Activated CD8-positive, alpha-beta memory T cell treated with anti-CD3 and anti-CD28 coated beads, Interleukin-2, amount 50 U/mL, for 1 hour (primary cell): Measurements from ENCODE around the gene KIF5C.

ENCODE experiments used
- DNase-seq: peaks from one replicate; pipeline ENCODE4 v3.0.0-alpha.2; 2020; ENCODE audit errors: extremely low read depth

The KIF5C gene

GRCh38 chr2:149041482-149041881 is 166.5 kb downstream of the KIF5C start:
- no peak for DNase-seq

GRCh38 chr2:149042881-149043280 is 167.9 kb downstream of the KIF5C start:
- DNase-seq = no peak

- no peak for DNase-seq
Measured at GRCh38 chr2:149044500-149044899, 169.5 kb downstream of the KIF5C start.

- no peak for DNase-seq
Measured at GRCh38 chr2:149047118-149047517, 172.1 kb downstream of the KIF5C start.

- no peak for DNase-seq
Measured at GRCh38 chr2:149049142-149049541, 174.1 kb downstream of the KIF5C start.

GRCh38 chr2:149050188-149050587 is 175.2 kb downstream of the KIF5C start:
- DNase-seq = no peak

GRCh38 chr2:149055751-149056150 is 180.7 kb downstream of the KIF5C start:
- no peak for DNase-seq

- DNase-seq = no peak
Measured at GRCh38 chr2:149056541-149057255, 181.7 kb downstream of the KIF5C start.

- DNase-seq = no peak
Measured at GRCh38 chr2:149057401-149057800, 182.4 kb downstream of the KIF5C start.

- DNase-seq = no peak
Measured at GRCh38 chr2:149058936-149059335, 183.9 kb downstream of the KIF5C start.

- DNase-seq = no peak
Measured at GRCh38 chr2:149059822-149060221, 184.8 kb downstream of the KIF5C start.

GRCh38 chr2:149061133-149061745 is 186.2 kb downstream of the KIF5C start:
- DNase-seq = no peak

GRCh38 chr2:149062531-149062930 is 187.5 kb downstream of the KIF5C start:
- no peak for DNase-seq

GRCh38 chr2:149063177-149063576 is 188.2 kb downstream of the KIF5C start:
- DNase-seq = no peak

GRCh38 chr2:149064365-149064841 is 189.4 kb downstream of the KIF5C start:
- no peak for DNase-seq

- no peak for DNase-seq
Measured at GRCh38 chr2:149064856-149065630, 190.0 kb downstream of the KIF5C start.

GRCh38 chr2:149068225-149068995 is 193.4 kb downstream of the KIF5C start:
- no peak for DNase-seq

GRCh38 chr2:149068996-149069888 is 194.2 kb downstream of the KIF5C start:
- DNase-seq = no peak

- no peak for DNase-seq
Measured at GRCh38 chr2:149070681-149071320, 195.8 kb downstream of the KIF5C start.

- DNase-seq = no peak
Measured at GRCh38 chr2:149075105-149075504, 200.1 kb downstream of the KIF5C start.
